ENCODE data around the gene TMEM147.

DNA sequence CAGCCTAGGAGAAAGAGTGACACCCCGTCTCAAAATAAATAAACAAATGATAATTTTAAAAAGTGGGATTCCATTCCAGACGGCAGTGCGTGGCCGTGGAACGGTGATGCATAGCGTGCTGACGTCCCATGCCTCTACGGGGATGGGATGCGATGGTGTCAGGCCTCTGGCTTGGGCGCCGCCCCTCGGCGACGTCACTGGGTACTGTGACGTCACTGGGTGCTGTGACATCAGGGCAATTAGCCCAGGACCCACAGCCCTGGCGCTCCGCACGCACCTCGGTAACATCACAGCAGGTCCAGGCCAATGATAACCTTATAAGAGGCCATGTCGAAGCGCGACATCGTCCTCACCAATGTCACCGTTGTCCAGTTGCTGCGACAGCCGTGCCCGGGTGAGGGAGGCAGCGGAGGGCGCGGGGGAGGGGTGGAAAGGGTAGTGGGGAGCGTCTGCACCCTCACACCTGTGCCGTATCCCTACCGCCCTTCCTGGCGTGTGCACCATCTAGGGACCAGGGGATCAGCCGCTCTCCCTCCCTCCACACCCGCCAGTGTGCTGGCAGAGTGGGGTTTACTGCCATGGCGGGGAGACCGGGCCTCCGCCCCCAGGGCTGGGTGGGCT is 12.1 kb upstream of the TMEM147 start, which contains the start of gene GAPDHS:
- TF ChIP-seq ZNF660 (tag by site-specific recombination; IDR thresholded peaks at IDR 0.05) (no peak), ZNF416 (tag by site-specific recombination; IDR thresholded peaks at IDR 0.05) (no peak), YY1 (tag by site-specific recombination; IDR thresholded peaks at IDR 0.05) (no peak), TRIM28 (IDR thresholded peaks at IDR 0.05; ENCODE audit: borderline replicate concordance, low read length) (no peak), ZNF530 (tag by site-specific recombination; IDR thresholded peaks at IDR 0.05; ENCODE audit: low read depth) (no peak)
- TF ChIP-seq, protein P1, sequence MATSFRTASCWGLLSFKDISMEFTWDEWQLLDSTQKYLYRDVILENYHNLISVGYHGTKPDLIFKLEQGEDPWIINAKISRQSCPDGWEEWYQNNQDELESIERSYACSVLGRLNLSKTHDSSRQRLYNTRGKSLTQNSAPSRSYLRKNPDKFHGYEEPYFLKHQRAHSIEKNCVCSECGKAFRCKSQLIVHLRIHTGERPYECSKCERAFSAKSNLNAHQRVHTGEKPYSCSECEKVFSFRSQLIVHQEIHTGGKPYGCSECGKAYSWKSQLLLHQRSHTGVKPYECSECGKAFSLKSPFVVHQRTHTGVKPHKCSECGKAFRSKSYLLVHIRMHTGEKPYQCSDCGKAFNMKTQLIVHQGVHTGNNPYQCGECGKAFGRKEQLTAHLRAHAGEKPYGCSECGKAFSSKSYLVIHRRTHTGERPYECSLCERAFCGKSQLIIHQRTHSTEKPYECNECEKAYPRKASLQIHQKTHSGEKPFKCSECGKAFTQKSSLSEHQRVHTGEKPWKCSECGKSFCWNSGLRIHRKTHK (tag by site-specific recombination; IDR thresholded peaks at IDR 0.05), result no peak
- TF ChIP-seq, protein P2, sequence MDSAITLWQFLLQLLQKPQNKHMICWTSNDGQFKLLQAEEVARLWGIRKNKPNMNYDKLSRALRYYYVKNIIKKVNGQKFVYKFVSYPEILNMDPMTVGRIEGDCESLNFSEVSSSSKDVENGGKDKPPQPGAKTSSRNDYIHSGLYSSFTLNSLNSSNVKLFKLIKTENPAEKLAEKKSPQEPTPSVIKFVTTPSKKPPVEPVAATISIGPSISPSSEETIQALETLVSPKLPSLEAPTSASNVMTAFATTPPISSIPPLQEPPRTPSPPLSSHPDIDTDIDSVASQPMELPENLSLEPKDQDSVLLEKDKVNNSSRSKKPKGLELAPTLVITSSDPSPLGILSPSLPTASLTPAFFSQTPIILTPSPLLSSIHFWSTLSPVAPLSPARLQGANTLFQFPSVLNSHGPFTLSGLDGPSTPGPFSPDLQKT (IDR thresholded peaks at IDR 0.05; ENCODE audit: borderline replicate concordance, low read depth, low read length), result no peak

Data from HEK293 (cell line).